GM08714 (cell line): Measurements from ENCODE around the gene LTBR.

ENCODE experiments used
- H3K4me3 ChIP-seq: fragments of 200-500 bp; sonication (Bioruptor generic); 2 replicates; pipeline ENCODE4 v1.5.1; 2014; ENCODE audit warnings: mild to moderate bottlenecking, low read length, inconsistent platforms
- ZNF274 ChIP-seq: IDR thresholded peaks from 2 replicates; pipeline ENCODE4 v1.6.1; 2012; ENCODE audit warnings: mild to moderate bottlenecking, low read depth, low read length

The LTBR gene

GRCh38 chr12:6378709-6379472 lies 5.1 kb upstream of the LTBR start:
- no peak for TF ChIP-seq ZNF274
- no peak overlapping the region for H3K4me3 ChIP-seq

- H3K4me3 ChIP-seq = no peak overlapping the region
- no peak for TF ChIP-seq ZNF274
Measured at GRCh38 chr12:6380141-6381121, 3.5 kb upstream of the LTBR start.

- TF ChIP-seq ZNF274 = no peak
- H3K4me3 ChIP-seq = no peak overlapping the region
Measured at GRCh38 chr12:6382371-6382770, 1.6 kb upstream of the LTBR start.

- no peak for TF ChIP-seq ZNF274
- H3K4me3 ChIP-seq = no peak overlapping the region
Measured at GRCh38 chr12:6382982-6383381, 980 bp upstream of the LTBR start.

- TF ChIP-seq ZNF274 = no peak
- H3K4me3 ChIP-seq = no peak overlapping the region
Measured at GRCh38 chr12:6384499-6385436, 806 bp downstream of the LTBR start.

GRCh38 chr12:6386038-6386437 lies 2.1 kb downstream of the LTBR start:
- H3K4me3 ChIP-seq = no peak overlapping the region
- TF ChIP-seq ZNF274 = no peak

GRCh38 chr12:6386491-6386890 lies 2.5 kb downstream of the LTBR start:
- no peak overlapping the region for H3K4me3 ChIP-seq
- no peak for TF ChIP-seq ZNF274

GRCh38 chr12:6387541-6387940 lies 3.6 kb downstream of the LTBR start:
- no peak overlapping the region for H3K4me3 ChIP-seq
- no peak for TF ChIP-seq ZNF274

- TF ChIP-seq ZNF274 = no peak
- no peak overlapping the region for H3K4me3 ChIP-seq
Measured at GRCh38 chr12:6390084-6390799, 6.3 kb downstream of the LTBR start.

GRCh38 chr12:6391013-6391412 lies 7.1 kb downstream of the LTBR start:
- TF ChIP-seq ZNF274 = no peak
- H3K4me3 ChIP-seq = no peak overlapping the region

GRCh38 chr12:6392504-6392903 lies 8.5 kb downstream of the LTBR start:
- H3K4me3 ChIP-seq = no peak overlapping the region
- no peak for TF ChIP-seq ZNF274

GRCh38 chr12:6393109-6393508 lies 9.1 kb downstream of the LTBR start:
- TF ChIP-seq ZNF274 = no peak
- no peak overlapping the region for H3K4me3 ChIP-seq

GRCh38 chr12:6394398-6394797 lies 10.4 kb downstream of the LTBR start:
- TF ChIP-seq ZNF274 = no peak
- H3K4me3 ChIP-seq = no peak overlapping the region

GRCh38 chr12:6396031-6396430 lies 12.1 kb downstream of the LTBR start:
- H3K4me3 ChIP-seq = no peak overlapping the region
- TF ChIP-seq ZNF274 = no peak
